ENCODE results near the gene PMPCA.

PMPCA gene

DNA sequence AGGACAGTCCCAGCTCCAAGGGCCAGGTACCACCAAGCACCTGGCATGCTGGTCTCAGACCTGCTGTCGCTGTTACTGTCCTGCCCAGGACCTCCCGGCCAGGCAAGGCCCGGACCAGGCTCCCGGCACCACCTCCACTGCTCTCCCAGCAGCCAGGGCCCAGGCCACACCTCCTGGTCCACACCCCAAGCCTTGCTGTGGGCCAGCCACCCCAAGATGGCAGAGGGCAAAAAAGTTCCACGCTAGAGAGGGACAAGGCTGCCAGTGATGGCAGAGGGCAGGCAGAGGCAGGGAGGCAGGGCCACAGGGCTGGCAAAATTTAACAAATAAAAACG is 48.0 kb upstream of the PMPCA start:
- Histone ChIP-seq H3K27ac (ENCODE audit: extremely low read depth, low read depth, low read length) (no peak overlapping the region), H3K9me3 (ENCODE audit: control insufficient read depth, insufficient read depth, low read depth, low read length) (no peaks in the 10 kb centered on the region), H3K36me3 (ENCODE audit: control insufficient read depth in 2 of 2, insufficient read depth in 1 of 2, low read length in 2 of 2) (peaks cover 0 to 9% of the 10 kb centered on the region in 2 experiments; a peak in 1 of 3 replicates), H3K4me3 (ENCODE audit: low read depth, low read length) (no peak overlapping the region), H3K4me1 (ENCODE audit: control insufficient read depth, insufficient read depth, low read length) (no peaks in the 10 kb centered on the region; the same call in 1 of the 2 replicates)
- POLR2A ChIA-PET = interaction anchor here (0.5 to 3.4 kb wide), 37 partner anchors 8 to 788 kb away, joined by 3 to 45 read pairs (median 6); partner anchors contain the start of genes GPSM1 and SNAPC4
- CTCF ChIA-PET = interaction anchor here (0.6 to 2.2 kb wide), 20 partner anchors 10 to 446 kb away, joined by 3 to 16 read pairs (median 4); no protein-coding TSS in a partner anchor
- TF ChIP-seq MZF1 (tag by site-specific recombination; IDR thresholded peaks at IDR 0.05; ENCODE audit: borderline replicate concordance) (no peak), ZNF37A (tag by site-specific recombination; IDR thresholded peaks at IDR 0.05) (no peak), ZNF423 (tag by site-specific recombination; IDR thresholded peaks at IDR 0.05) (no peak), ZNF473 (tag by site-specific recombination; IDR thresholded peaks at IDR 0.05) (no peak), GFI1B (tag by site-specific recombination; IDR thresholded peaks at IDR 0.05) (no peak), ZNF112 (tag by site-specific recombination; IDR thresholded peaks at IDR 0.05) (no peak), WT1 (tag by site-specific recombination; IDR thresholded peaks at IDR 0.05) (no peak), ZNF266 (tag by site-specific recombination; IDR thresholded peaks at IDR 0.05; ENCODE audit: low read depth) (no peak), ZNF610 (tag by site-specific recombination; IDR thresholded peaks at IDR 0.05; ENCODE audit: borderline replicate concordance) (no peak), ZNF670 (tag by site-specific recombination; IDR thresholded peaks at IDR 0.05; ENCODE audit: low read depth) (no peak), ZNF221 (tag by site-specific recombination; IDR thresholded peaks at IDR 0.05; ENCODE audit: borderline replicate concordance) (no peak), ZFP41 (tag by site-specific recombination; IDR thresholded peaks at IDR 0.05; ENCODE audit: borderline replicate concordance) (no peak), ZNF830 (tag by site-specific recombination; IDR thresholded peaks at IDR 0.05; ENCODE audit: low read depth) (no peak), ZNF660 (tag by site-specific recombination; IDR thresholded peaks at IDR 0.05) (no peak), ZNF521 (tag by site-specific recombination; IDR thresholded peaks at IDR 0.05) (no peak), ZIC2 (tag by site-specific recombination; IDR thresholded peaks at IDR 0.05) (no peak)
- TF ChIP-seq, protein P1, sequence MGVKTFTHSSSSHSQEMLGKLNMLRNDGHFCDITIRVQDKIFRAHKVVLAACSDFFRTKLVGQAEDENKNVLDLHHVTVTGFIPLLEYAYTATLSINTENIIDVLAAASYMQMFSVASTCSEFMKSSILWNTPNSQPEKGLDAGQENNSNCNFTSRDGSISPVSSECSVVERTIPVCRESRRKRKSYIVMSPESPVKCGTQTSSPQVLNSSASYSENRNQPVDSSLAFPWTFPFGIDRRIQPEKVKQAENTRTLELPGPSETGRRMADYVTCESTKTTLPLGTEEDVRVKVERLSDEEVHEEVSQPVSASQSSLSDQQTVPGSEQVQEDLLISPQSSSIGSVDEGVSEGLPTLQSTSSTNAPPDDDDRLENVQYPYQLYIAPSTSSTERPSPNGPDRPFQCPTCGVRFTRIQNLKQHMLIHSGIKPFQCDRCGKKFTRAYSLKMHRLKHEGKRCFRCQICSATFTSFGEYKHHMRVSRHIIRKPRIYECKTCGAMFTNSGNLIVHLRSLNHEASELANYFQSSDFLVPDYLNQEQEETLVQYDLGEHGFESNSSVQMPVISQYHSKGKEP (tag by site-specific recombination; IDR thresholded peaks at IDR 0.05) = no peak
- TF ChIP-seq, protein P2, sequence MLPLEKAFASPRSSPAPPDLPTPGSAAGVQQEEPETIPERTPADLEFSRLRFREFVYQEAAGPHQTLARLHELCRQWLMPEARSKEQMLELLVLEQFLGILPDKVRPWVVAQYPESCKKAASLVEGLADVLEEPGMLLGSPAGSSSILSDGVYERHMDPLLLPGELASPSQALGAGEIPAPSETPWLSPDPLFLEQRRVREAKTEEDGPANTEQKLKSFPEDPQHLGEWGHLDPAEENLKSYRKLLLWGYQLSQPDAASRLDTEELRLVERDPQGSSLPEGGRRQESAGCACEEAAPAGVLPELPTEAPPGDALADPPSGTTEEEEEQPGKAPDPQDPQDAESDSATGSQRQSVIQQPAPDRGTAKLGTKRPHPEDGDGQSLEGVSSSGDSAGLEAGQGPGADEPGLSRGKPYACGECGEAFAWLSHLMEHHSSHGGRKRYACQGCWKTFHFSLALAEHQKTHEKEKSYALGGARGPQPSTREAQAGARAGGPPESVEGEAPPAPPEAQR (tag by site-specific recombination; IDR thresholded peaks at IDR 0.05) = no peak
- TF ChIP-seq, protein P3, sequence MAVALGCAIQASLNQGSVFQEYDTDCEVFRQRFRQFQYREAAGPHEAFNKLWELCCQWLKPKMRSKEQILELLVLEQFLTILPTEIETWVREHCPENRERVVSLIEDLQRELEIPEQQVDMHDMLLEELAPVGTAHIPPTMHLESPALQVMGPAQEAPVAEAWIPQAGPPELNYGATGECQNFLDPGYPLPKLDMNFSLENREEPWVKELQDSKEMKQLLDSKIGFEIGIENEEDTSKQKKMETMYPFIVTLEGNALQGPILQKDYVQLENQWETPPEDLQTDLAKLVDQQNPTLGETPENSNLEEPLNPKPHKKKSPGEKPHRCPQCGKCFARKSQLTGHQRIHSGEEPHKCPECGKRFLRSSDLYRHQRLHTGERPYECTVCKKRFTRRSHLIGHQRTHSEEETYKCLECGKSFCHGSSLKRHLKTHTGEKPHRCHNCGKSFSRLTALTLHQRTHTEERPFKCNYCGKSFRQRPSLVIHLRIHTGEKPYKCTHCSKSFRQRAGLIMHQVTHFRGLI (tag by site-specific recombination; IDR thresholded peaks at IDR 0.05) = no peak

DNA sequence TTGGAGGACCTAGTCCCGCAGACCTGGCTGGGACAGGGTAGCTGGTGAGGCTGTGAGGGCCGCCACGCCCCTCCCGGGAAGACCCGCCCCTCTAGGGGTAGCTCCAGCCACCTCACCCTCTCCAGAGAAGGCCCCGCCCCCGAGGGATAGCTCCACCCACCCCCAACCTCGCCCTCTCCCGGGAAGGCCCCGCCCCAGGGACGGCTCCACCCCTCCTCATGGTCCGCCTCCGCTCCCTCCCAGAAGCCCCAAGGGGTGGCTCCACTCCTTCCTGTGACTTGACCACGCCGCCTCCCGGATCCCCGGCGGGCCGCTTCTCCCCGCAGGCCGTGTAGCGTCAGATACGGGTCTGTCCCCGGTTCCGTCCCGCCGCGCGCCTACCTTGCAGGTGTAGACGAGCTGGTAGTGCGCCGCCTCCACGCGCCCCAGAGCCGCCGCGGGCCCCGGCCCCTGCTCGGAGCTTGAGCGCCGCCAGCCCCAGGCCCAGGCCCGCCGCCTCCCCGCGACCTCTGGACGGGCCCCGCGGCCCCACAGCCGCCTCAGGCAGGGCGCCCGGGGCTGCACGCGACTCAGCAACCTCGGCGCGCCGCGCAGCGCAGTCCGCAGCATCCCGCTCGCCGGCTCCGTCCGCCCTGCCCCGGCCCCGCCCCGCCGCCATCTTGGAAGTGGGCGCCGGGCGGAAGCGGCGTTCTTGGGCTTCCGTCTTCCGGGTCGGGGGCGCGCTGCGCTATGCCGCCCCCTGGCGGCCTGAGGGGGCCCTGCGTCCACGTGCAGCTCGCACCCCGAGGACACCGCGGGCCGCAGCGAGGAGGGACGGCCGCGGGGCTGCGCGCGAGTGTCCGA is 47.1 kb upstream of the PMPCA start, which contains the start of gene DNLZ:
DNLZ (minus strand) TSS at position 639 of the 843 bp plus-strand sequence; CDS start at position 609, 30 bp downstream.
- H3K4me3 ChIP-seq (ENCODE audit: low read depth, low read length) = peak within 1 kb of the TSS; percentile 93
- peaks cover 0 to under 1% of the 10 kb centered on the region in 2 experiments; a peak in 1 of 3 replicates for H3K36me3 ChIP-seq (ENCODE audit: control insufficient read depth in 2 of 2, insufficient read depth in 1 of 2, low read length in 2 of 2)
- no peaks in the 10 kb centered on the region; the same call in 1 of the 2 replicates for H3K4me1 ChIP-seq (ENCODE audit: control insufficient read depth, insufficient read depth, low read length)
- peak within 1 kb of the TSS; percentile 95 for H3K27ac ChIP-seq (ENCODE audit: extremely low read depth, low read depth, low read length)
- CTCF ChIA-PET = interaction anchor here (0.6 to 2.2 kb wide), 32 partner anchors 9 to 453 kb away, joined by 3 to 16 read pairs (median 4); no protein-coding TSS in a partner anchor
- no peaks in the 10 kb centered on the region for H3K9me3 ChIP-seq (ENCODE audit: control insufficient read depth, insufficient read depth, low read depth, low read length)
- POLR2A ChIA-PET = interaction anchor here (0.5 to 3.4 kb wide), 42 partner anchors 9 to 859 kb away, joined by 3 to 45 read pairs (median 5); partner anchors contain the start of genes GPSM1, SAPCD2 and SNAPC4
- TF ChIP-seq ZNF112 (tag by site-specific recombination; IDR thresholded peaks at IDR 0.05) (no peak), IKZF3 (tag by site-specific recombination; IDR thresholded peaks at IDR 0.05) (no peak), ZNF2 (tag by site-specific recombination; IDR thresholded peaks at IDR 0.05) (no peak), ZNF341 (tag by site-specific recombination; IDR thresholded peaks at IDR 0.05; ENCODE audit: low read depth) (no peak)
- TF ChIP-seq, protein P4, sequence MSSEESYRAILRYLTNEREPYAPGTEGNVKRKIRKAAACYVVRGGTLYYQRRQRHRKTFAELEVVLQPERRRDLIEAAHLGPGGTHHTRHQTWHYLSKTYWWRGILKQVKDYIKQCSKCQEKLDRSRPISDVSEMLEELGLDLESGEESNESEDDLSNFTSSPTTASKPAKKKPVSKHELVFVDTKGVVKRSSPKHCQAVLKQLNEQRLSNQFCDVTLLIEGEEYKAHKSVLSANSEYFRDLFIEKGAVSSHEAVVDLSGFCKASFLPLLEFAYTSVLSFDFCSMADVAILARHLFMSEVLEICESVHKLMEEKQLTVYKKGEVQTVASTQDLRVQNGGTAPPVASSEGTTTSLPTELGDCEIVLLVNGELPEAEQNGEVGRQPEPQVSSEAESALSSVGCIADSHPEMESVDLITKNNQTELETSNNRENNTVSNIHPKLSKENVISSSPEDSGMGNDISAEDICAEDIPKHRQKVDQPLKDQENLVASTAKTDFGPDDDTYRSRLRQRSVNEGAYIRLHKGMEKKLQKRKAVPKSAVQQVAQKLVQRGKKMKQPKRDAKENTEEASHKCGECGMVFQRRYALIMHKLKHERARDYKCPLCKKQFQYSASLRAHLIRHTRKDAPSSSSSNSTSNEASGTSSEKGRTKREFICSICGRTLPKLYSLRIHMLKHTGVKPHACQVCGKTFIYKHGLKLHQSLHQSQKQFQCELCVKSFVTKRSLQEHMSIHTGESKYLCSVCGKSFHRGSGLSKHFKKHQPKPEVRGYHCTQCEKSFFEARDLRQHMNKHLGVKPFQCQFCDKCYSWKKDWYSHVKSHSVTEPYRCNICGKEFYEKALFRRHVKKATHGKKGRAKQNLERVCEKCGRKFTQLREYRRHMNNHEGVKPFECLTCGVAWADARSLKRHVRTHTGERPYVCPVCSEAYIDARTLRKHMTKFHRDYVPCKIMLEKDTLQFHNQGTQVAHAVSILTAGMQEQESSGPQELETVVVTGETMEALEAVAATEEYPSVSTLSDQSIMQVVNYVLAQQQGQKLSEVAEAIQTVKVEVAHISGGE (tag by site-specific recombination; conservative IDR thresholded peaks at IDR 0.05; ENCODE audit: low read depth) = peak; percentile 84
- TF ChIP-seq, protein P5, sequence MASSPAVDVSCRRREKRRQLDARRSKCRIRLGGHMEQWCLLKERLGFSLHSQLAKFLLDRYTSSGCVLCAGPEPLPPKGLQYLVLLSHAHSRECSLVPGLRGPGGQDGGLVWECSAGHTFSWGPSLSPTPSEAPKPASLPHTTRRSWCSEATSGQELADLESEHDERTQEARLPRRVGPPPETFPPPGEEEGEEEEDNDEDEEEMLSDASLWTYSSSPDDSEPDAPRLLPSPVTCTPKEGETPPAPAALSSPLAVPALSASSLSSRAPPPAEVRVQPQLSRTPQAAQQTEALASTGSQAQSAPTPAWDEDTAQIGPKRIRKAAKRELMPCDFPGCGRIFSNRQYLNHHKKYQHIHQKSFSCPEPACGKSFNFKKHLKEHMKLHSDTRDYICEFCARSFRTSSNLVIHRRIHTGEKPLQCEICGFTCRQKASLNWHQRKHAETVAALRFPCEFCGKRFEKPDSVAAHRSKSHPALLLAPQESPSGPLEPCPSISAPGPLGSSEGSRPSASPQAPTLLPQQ (tag by site-specific recombination; IDR thresholded peaks at IDR 0.05) = peak; percentile 49; the same call in 1 of the 2 replicates
